WI38 (cell line): ENCODE results near the gene ZNF740.

Experiments used
- H3K4me3 ChIP-seq: 2 replicates; pipeline ENCODE4 v1.5.1; 2011; ENCODE audit warnings: low read depth, mild to moderate bottlenecking, control low read depth, low read length
- TF ChIP-seq, protein P1 (sequence below): IDR thresholded peaks from 2 replicates; pipeline ENCODE4 v1.5.1; 2012; ENCODE audit warnings: low read depth, mild to moderate bottlenecking, control low read depth, low read length

ZNF740 gene

GRCh38 chr12:53225635-53226424 is 45.3 kb downstream of the ZNF740 start:
- TF ChIP-seq, protein P1, sequence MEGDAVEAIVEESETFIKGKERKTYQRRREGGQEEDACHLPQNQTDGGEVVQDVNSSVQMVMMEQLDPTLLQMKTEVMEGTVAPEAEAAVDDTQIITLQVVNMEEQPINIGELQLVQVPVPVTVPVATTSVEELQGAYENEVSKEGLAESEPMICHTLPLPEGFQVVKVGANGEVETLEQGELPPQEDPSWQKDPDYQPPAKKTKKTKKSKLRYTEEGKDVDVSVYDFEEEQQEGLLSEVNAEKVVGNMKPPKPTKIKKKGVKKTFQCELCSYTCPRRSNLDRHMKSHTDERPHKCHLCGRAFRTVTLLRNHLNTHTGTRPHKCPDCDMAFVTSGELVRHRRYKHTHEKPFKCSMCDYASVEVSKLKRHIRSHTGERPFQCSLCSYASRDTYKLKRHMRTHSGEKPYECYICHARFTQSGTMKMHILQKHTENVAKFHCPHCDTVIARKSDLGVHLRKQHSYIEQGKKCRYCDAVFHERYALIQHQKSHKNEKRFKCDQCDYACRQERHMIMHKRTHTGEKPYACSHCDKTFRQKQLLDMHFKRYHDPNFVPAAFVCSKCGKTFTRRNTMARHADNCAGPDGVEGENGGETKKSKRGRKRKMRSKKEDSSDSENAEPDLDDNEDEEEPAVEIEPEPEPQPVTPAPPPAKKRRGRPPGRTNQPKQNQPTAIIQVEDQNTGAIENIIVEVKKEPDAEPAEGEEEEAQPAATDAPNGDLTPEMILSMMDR, result no peak
- no peak overlapping the region for H3K4me3 ChIP-seq

GRCh38 chr12:53226815-53227214 is 46.3 kb downstream of the ZNF740 start:
- H3K4me3 ChIP-seq, result no peak overlapping the region
- TF ChIP-seq, protein P1, result no peak

GRCh38 chr12:53227341-53227740 is 46.8 kb downstream of the ZNF740 start:
- H3K4me3 ChIP-seq, result no peak overlapping the region
- TF ChIP-seq, protein P1, result no peak

- TF ChIP-seq, protein P1, result no peak
- H3K4me3 ChIP-seq, result no peak overlapping the region
Observed at GRCh38 chr12:53227836-53228235, 47.3 kb downstream of the ZNF740 start.

DNA sequence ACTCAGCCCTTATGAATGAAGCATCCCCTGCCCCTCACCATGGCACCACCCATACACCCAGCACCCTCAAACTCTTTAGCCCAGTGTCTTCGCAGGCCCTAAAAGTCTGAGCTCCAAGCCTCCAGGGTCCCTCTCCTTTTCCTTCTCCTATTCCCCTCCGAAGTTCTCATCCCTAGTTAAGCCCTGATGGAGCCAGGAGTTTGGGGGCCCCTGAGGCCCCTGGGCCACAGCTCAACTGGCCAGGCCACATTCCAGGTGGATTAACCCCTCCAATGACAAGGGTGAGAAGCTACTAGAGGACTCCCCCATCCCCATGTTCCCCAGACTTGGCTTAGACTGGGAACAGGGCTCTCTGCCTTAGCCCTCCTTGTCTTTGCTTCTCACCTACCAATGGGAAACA is 48.9 kb downstream of the ZNF740 start:
- TF ChIP-seq, protein P1, result no peak
- no peak overlapping the region for H3K4me3 ChIP-seq

DNA sequence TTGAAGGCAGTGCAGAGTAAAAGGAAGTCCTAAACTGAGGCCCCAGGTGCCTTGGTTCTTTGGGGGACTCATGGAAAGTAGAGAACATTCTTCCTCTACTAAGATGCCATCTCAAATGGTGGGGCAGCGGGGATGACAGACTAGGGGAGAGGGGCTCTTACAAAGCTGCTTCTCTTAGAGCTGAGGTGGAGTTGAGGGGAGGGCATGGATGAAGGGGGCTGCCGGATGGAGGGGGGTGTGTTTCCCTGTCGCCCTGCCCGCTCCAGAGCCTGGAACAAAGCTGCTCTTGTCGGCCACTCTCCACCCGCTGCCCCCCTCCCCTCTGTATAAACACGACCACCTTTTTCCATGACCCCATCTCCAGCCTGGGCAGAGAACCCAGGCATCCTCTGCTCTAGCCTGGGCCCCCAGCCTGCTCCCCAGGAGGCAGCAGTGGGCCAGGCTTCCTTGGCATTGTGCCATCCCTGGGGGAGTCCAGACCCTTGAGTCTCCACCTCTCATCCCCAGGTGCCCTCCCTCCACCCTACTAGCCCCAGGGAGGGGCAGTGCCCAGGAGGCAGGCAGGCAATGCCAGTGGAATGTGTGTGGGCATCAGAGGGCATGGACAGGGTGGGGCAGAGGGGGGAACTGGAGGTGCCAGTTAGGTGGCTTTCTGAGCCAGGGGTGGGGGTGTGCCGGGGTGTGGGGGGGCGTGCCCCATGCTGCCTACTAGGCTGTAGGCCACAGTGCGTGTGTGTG is 49.8 kb downstream of the ZNF740 start:
- TF ChIP-seq, protein P1, result no peak
- no peak overlapping the region for H3K4me3 ChIP-seq

DNA sequence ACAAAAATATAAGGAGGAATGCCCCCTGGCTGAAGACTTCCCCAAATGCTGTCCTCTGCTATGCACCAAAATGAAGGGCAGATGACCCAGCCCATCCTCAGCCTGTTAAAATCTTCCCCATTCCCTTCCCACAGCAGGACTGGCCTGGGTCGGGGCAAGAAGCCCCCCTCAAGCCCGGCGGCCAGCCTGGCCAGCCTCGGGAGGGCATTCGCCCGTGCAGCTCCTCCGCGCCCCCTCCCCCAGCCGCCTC is 51.1 kb downstream of the ZNF740 start:
- peak overlapping the region; percentile 69 for H3K4me3 ChIP-seq
- TF ChIP-seq, protein P1, result no peak
